ENCODE data around the gene GPR156.

GPR156 gene

DNA sequence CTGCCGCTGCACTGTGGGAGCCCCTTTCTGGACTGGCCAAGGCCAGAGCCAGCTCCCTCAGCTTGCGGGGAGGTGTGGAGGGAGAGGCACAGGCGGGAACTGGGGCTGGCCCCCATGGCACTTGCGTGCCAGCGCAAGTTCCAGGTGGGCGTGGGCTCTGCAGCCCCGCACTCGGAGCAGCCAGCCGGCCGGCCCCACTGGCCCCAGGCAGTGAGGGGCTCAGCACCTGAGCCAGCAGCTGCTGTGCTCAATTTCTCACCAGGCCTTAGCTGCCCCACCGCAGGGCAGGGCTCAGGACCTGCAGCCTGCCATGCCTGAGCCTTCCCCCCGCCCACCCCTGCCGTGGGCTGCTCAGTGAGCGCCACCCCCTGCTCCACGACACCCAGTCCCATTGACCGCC, 4.6 kb upstream of the GPR156 start:
- DNase-seq (ENCODE audit: low read depth) = no peak
- TF ChIP-seq, protein P1, sequence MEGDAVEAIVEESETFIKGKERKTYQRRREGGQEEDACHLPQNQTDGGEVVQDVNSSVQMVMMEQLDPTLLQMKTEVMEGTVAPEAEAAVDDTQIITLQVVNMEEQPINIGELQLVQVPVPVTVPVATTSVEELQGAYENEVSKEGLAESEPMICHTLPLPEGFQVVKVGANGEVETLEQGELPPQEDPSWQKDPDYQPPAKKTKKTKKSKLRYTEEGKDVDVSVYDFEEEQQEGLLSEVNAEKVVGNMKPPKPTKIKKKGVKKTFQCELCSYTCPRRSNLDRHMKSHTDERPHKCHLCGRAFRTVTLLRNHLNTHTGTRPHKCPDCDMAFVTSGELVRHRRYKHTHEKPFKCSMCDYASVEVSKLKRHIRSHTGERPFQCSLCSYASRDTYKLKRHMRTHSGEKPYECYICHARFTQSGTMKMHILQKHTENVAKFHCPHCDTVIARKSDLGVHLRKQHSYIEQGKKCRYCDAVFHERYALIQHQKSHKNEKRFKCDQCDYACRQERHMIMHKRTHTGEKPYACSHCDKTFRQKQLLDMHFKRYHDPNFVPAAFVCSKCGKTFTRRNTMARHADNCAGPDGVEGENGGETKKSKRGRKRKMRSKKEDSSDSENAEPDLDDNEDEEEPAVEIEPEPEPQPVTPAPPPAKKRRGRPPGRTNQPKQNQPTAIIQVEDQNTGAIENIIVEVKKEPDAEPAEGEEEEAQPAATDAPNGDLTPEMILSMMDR (conservative IDR thresholded peaks at IDR 0.05; ENCODE audit: low read depth, low read length) = no peak
- H3K4me3 ChIP-seq (ENCODE audit: low read depth, low read length) = no peak overlapping the region

DNA sequence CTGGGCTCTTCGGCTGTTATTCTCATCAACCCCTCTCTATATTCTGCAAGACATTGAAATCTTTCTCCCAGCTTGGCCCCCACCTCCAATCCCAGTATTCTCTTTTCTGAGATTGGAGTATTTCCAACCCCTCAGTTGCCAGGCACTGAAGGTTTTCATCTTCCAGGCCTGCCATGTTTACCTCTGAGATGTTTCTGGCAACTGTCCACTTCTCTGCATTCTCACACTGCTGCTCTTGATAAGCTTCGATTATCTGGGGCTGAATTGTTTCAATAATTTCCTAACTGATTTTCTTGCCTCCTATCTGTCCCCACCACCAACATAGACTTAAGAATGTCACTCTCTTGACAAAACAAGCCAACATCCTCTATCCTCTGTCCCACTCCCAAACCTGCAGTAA, 1.4 kb upstream of the GPR156 start:
- no peak overlapping the region for H3K4me3 ChIP-seq (ENCODE audit: low read depth, low read length)
- DNase-seq (ENCODE audit: low read depth) = peak; percentile 7
- TF ChIP-seq, protein P1 (conservative IDR thresholded peaks at IDR 0.05; ENCODE audit: low read depth, low read length) = no peak

DNA sequence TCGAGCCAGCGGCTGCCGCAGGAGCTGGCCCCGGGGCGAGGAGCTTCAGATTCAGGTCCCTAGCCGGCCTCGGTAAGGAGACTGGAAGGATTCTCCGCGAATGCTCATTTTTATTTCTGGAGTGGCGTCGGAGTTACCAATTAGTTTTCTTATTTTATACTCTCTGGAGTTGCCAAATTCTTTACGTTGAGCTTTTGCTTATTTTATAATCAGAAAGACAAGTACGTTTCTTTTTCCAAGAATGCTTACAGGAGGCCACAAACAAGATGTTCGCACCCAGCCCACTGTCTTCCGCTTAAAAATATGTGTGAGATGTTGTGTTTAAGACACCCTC, 453 bp upstream of the GPR156 start:
- DNase-seq (ENCODE audit: low read depth) = no peak
- H3K4me3 ChIP-seq (ENCODE audit: low read depth, low read length) = peak overlapping the region; percentile 63
- TF ChIP-seq, protein P1 (conservative IDR thresholded peaks at IDR 0.05; ENCODE audit: low read depth, low read length) = no peak

DNA sequence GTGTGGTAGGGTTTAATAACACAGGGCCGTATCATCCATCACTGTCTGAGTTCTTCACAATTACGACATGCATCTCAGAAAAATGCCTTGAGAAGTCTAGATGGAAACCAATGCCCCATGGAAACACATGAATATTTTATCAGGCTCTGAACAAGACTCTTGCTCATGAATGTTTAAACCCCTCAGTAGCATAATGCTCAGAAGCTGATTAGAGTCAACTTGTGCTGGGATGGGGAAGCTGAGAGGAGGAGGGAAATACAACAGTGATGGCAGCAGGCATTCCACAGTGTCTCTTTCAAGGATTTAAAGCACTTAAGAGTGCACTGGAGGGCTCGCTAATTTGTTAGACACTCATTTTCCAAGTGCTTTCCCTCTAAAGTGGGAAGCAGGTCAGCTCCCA, 3.8 kb downstream of the GPR156 start:
- H3K4me3 ChIP-seq (ENCODE audit: low read depth, low read length) = no peak overlapping the region
- no peak for DNase-seq (ENCODE audit: low read depth)
- TF ChIP-seq, protein P1 (conservative IDR thresholded peaks at IDR 0.05; ENCODE audit: low read depth, low read length) = no peak

DNA sequence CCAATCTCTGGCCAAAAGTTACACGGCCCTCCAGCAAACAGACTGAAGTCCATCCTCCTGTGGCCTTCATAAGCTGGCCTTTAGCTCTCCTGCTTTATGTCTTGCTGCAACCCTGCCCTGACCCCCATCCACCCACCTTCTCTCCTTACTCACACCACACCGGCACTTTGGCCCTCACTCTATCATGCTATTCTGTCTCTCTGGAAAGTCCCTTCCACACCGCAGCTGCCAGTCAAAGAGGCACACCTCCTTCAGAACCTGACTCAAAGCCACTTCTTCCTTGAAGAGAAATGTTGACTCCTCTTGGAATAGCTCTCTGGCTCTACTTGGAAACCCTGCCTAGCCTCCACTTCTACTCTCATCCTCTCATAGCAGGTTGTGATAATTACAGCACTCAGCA, 4.5 kb downstream of the GPR156 start:
- H3K4me3 ChIP-seq (ENCODE audit: low read depth, low read length) = no peak overlapping the region
- DNase-seq (ENCODE audit: low read depth) = no peak
- TF ChIP-seq, protein P1 (conservative IDR thresholded peaks at IDR 0.05; ENCODE audit: low read depth, low read length) = no peak

DNA sequence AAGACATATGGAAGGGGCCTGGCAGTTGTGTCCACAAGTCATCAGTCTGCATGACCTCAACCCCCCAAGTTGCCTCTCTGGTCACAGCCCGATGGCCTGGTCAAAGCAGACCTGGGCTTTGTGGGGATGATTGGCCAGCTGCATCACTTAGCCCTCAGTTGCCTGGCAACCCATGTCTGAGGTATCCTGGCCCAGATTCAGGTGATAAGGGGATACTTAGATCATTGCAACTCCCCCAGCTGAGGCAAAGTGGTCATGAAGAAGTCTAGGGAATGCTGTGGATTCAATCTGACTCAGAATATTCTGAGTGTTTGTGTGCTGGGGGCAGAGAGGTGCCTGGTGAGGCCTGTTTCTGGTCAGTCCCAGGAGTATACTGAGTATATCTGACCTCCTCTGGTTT, 5.0 kb downstream of the GPR156 start:
- no peak overlapping the region for H3K4me3 ChIP-seq (ENCODE audit: low read depth, low read length)
- TF ChIP-seq, protein P1 (conservative IDR thresholded peaks at IDR 0.05; ENCODE audit: low read depth, low read length) = no peak
- no peak for DNase-seq (ENCODE audit: low read depth)

DNA sequence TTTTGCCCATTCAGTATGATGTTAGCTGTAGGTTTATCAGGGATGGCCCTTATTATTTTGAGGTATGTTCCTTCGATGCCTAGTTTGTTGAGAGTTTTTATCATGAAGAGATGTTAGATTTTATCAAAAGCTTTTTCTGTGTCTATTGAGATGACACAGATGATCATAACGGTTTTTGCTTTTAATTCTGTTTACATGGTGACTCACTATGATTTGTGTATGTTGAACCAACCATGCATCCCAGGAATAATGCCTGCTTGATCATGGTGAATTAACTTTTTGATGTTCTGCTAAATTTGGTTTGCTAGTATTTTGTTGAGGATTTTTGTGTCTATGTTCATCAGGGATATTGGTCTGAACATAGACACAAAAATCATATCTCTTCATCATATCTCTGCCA, 8.3 kb downstream of the GPR156 start:
- no peak for DNase-seq (ENCODE audit: low read depth)
- H3K4me3 ChIP-seq (ENCODE audit: low read depth, low read length) = no peak overlapping the region
- TF ChIP-seq, protein P1 (conservative IDR thresholded peaks at IDR 0.05; ENCODE audit: low read depth, low read length) = no peak
